Measurements from ENCODE around the gene TRAPPC5. TPM values are rescaled to one million over a fixed set of nuclear protein-coding genes. Genes with fewer than 3 reads are reported as not detected.

TRAPPC5 gene
- total RNA-seq, 8 experiments from 2014 or later, result 54.1 to 192 (median 109) TPM

GRCh38 chr19:7718668-7719067 is 38.0 kb downstream of the TRAPPC5 start:
- 0 to 83% (median 40%) methylated on average over 1 to 3 of the region's 8 CpGs; no CpG with 5 or more reads in 5 of the 10 experiments for WGBS, 10 experiments
- no peak for ATAC-seq (replicated peaks in 6 of 8)
- H3K27ac ChIP-seq, result no peak overlapping the region
- H3K4me3 ChIP-seq, result no peak overlapping the region
- in situ Hi-C loops (cut with MboI; ENCODE audit: low pct_unique_long_range_greater_than_20kb in 2 of 9, low sequenced_read_pairs in 9 of 9, unreplicated experiment in 9 of 9), result no loop called here
- H3K4me1 ChIP-seq (replicated peaks in 1 of 2), result peaks cover 0 to 3% of the 10 kb centered on the region in 2 donors

DNA sequence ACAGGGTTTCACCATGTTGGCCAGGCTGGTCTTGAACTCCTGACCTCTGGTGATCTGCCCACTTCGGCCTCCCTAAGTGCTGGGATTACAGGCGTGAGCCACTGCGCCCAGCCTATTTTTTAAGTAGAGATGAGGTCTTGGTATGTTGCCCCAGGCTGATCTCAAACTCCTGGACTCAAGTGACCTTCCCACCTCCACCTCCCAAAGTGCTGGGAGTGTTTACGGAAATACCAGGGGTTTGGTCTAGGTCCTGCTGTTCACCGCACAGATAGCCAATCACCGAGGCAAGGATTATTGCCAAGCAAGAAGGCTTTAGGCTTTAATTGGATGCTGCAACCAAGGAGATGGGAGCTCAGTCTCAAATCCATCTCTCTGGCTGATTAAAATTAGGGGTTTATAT is 39.7 kb downstream of the TRAPPC5 start:
- H3K4me1 ChIP-seq (replicated peaks in 1 of 2), result peaks cover 0 to 3% of the 10 kb centered on the region in 2 donors

DNA sequence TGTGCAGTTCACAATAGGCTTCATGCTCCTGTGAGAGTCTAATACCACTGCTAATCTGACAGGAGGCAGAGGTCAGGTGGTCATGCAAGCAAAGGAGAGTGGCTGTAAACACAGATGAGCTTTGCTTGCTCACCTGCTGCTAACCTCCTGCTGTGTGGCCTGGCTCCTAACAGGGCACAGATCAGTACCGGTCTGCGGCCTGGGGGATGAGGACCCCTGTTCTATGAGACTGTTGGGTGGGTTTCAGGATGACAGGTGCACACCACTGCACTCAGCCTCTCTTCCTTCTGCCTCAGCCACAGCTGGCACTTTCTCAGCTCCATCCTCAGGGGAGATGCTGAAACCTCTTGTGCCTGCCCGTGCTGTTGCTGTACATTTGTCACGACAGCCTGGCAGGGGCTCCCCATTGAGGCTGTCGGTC is 41.6 kb downstream of the TRAPPC5 start:
- Histone ChIP-seq H3K4me3 (no peak overlapping the region), H3K27ac (no peak overlapping the region), H3K4me1 (replicated peaks in 1 of 2) (peaks cover 0 to 3% of the 10 kb centered on the region in 2 donors)
- ATAC-seq (replicated peaks in 6 of 8), result peak in 1 of 8 experiments; percentile 27
- WGBS, 10 experiments, result 27 to 63% (median 45%) methylated on average over 2 to 4 of the region's 5 CpGs; no CpG with 5 or more reads in 5 of the 10 experiments
- in situ Hi-C loops (cut with MboI; ENCODE audit: low pct_unique_long_range_greater_than_20kb in 2 of 9, low sequenced_read_pairs in 9 of 9, unreplicated experiment in 9 of 9), result no loop called here

More for the DNA sequence above, 39.7 kb downstream of the TRAPPC5 start:
- in situ Hi-C loops (cut with MboI; ENCODE audit: low pct_unique_long_range_greater_than_20kb in 2 of 9, low sequenced_read_pairs in 9 of 9, unreplicated experiment in 9 of 9), result no loop called here
- Histone ChIP-seq H3K27ac (no peak overlapping the region), H3K4me3 (no peak overlapping the region)
- WGBS, 10 experiments, result 29 to 100% (median 80%) methylated on average over 1 to 5 of the region's 6 CpGs; no CpG with 5 or more reads in 3 of the 10 experiments
- ATAC-seq (replicated peaks in 6 of 8), result no peak

GRCh38 chr19:7725791-7726190 is 45.2 kb downstream of the TRAPPC5 start:
- H3K4me3 ChIP-seq, result no peak overlapping the region
- no peak overlapping the region for H3K27ac ChIP-seq
- peaks cover 0 to 3% of the 10 kb centered on the region in 2 donors for H3K4me1 ChIP-seq (replicated peaks in 1 of 2)
- no peak for ATAC-seq (replicated peaks in 6 of 8)
- 0 to 50% (median 13%) methylated on average over 1 to 2 of the region's 2 CpGs; no CpG with 5 or more reads in 1 of the 10 experiments for WGBS, 10 experiments
- in situ Hi-C loops (cut with MboI; ENCODE audit: low pct_unique_long_range_greater_than_20kb in 2 of 9, low sequenced_read_pairs in 9 of 9, unreplicated experiment in 9 of 9), result no loop called here

- Histone ChIP-seq H3K4me1 (replicated peaks in 1 of 2) (no peaks in the 10 kb centered on the region), H3K4me3 (no peak overlapping the region), H3K27ac (no peak overlapping the region)
- in situ Hi-C loops (cut with MboI; ENCODE audit: low pct_unique_long_range_greater_than_20kb in 2 of 9, low sequenced_read_pairs in 9 of 9, unreplicated experiment in 9 of 9), result no loop called here
- WGBS, 10 experiments, result 4 to 100% (median 19%) methylated on average over 1 to 12 of the region's 16 CpGs; no CpG with 5 or more reads in 2 of the 10 experiments
- ATAC-seq (replicated peaks in 6 of 8), result peak in 3 of 8 experiments; percentile 15 to 69 (median 32)
Observed at GRCh38 chr19:7729211-7729610, 48.6 kb downstream of the TRAPPC5 start.

GRCh38 chr19:7729831-7730285 is 49.2 kb downstream of the TRAPPC5 start:
- no peak overlapping the region for H3K27ac ChIP-seq
- 25 to 40% methylated on average over 1 to 4 of the region's 34 CpGs; no CpG with 5 or more reads in 8 of the 10 experiments for WGBS, 10 experiments
- no peak for ATAC-seq (replicated peaks in 6 of 8)
- no peaks in the 10 kb centered on the region for H3K4me1 ChIP-seq (replicated peaks in 1 of 2)
- in situ Hi-C loops (cut with MboI; ENCODE audit: low pct_unique_long_range_greater_than_20kb in 2 of 9, low sequenced_read_pairs in 9 of 9, unreplicated experiment in 9 of 9), result no loop called here
- no peak overlapping the region for H3K4me3 ChIP-seq

GRCh38 chr19:7730286-7731217 is 49.9 kb downstream of the TRAPPC5 start:
- Histone ChIP-seq H3K4me3 (no peak overlapping the region), H3K27ac (no peak overlapping the region), H3K4me1 (replicated peaks in 1 of 2) (no peaks in the 10 kb centered on the region)
- in situ Hi-C loops (cut with MboI; ENCODE audit: low pct_unique_long_range_greater_than_20kb in 2 of 9, low sequenced_read_pairs in 9 of 9, unreplicated experiment in 9 of 9), result no loop called here
- no peak for ATAC-seq (replicated peaks in 6 of 8)
- WGBS, 10 experiments, result 2% methylated on average over 12 of the region's 78 CpGs; no CpG with 5 or more reads in 9 of the 10 experiments

GRCh38 chr19:7731218-7731595 is 50.6 kb downstream of the TRAPPC5 start:
- H3K27ac ChIP-seq, result no peak overlapping the region
- in situ Hi-C loops (cut with MboI; ENCODE audit: low pct_unique_long_range_greater_than_20kb in 2 of 9, low sequenced_read_pairs in 9 of 9, unreplicated experiment in 9 of 9), result no loop called here
- no peak for ATAC-seq (replicated peaks in 6 of 8)
- no peaks in the 10 kb centered on the region for H3K4me1 ChIP-seq (replicated peaks in 1 of 2)
- H3K4me3 ChIP-seq, result no peak overlapping the region
- 16 to 80% (median 58%) methylated on average over 1 to 16 of the region's 39 CpGs; no CpG with 5 or more reads in 6 of the 10 experiments for WGBS, 10 experiments

GRCh38 chr19:7731615-7732014 is 51.0 kb downstream of the TRAPPC5 start:
- no peak for ATAC-seq (replicated peaks in 6 of 8)
- in situ Hi-C loops (cut with MboI; ENCODE audit: low pct_unique_long_range_greater_than_20kb in 2 of 9, low sequenced_read_pairs in 9 of 9, unreplicated experiment in 9 of 9), result no loop called here
- 20 to 100% (median 69%) methylated on average over 1 of the region's 5 CpGs; no CpG with 5 or more reads in 4 of the 10 experiments for WGBS, 10 experiments
- no peak overlapping the region for H3K4me3 ChIP-seq
- no peaks in the 10 kb centered on the region for H3K4me1 ChIP-seq (replicated peaks in 1 of 2)
- no peak overlapping the region for H3K27ac ChIP-seq

DNA sequence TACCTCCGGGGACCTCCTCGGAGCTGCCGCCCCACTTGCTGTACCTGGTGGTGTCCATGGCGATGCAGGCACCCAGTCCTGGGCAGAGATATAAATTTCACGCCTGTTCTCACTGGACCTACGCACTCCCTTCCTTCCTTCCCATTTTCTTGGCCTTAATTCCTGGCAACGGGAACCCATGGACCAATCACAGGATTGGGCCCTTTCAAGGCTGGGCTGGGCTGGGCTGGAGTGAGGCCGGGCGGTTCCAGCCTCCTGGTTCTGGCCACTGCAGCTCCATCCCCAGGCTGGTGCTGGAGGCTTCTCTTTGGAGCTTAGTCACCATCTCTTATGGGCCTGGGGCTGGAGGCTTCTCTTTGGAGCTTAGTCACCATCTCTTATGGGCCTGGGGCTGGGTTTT is 51.4 kb downstream of the TRAPPC5 start, which contains the start of gene CLEC4G:
TSS of gene CLEC4G (minus strand) at position 66 of the 400 bp plus-strand sequence. CDS start at position 58, 8 bp downstream.
- H3K27ac ChIP-seq, result no peak within 1 kb of the TSS
- no peak within 1 kb of the TSS for H3K4me3 ChIP-seq
- in situ Hi-C loops (cut with MboI; ENCODE audit: low pct_unique_long_range_greater_than_20kb in 2 of 9, low sequenced_read_pairs in 9 of 9, unreplicated experiment in 9 of 9), result no loop called here
- WGBS, 10 experiments, result 0 to 8% (median 0%) methylated on average over 1 to 3 of the region's 9 CpGs; no CpG with 5 or more reads in 7 of the 10 experiments
- no peak for ATAC-seq (replicated peaks in 6 of 8)
- H3K4me1 ChIP-seq (replicated peaks in 1 of 2), result no peaks in the 10 kb centered on the region

GRCh38 chr19:7733376-7733775 is 52.7 kb downstream of the TRAPPC5 start:
- Histone ChIP-seq H3K4me3 (no peak overlapping the region), H3K4me1 (replicated peaks in 1 of 2) (no peaks in the 10 kb centered on the region), H3K27ac (no peak overlapping the region)
- 7 to 87% (median 66%) methylated on average over 1 to 6 of the region's 6 CpGs; no CpG with 5 or more reads in 2 of the 10 experiments for WGBS, 10 experiments
- in situ Hi-C loops (cut with MboI; ENCODE audit: low pct_unique_long_range_greater_than_20kb in 2 of 9, low sequenced_read_pairs in 9 of 9, unreplicated experiment in 9 of 9), result no loop called here
- no peak for ATAC-seq (replicated peaks in 6 of 8)

DNA sequence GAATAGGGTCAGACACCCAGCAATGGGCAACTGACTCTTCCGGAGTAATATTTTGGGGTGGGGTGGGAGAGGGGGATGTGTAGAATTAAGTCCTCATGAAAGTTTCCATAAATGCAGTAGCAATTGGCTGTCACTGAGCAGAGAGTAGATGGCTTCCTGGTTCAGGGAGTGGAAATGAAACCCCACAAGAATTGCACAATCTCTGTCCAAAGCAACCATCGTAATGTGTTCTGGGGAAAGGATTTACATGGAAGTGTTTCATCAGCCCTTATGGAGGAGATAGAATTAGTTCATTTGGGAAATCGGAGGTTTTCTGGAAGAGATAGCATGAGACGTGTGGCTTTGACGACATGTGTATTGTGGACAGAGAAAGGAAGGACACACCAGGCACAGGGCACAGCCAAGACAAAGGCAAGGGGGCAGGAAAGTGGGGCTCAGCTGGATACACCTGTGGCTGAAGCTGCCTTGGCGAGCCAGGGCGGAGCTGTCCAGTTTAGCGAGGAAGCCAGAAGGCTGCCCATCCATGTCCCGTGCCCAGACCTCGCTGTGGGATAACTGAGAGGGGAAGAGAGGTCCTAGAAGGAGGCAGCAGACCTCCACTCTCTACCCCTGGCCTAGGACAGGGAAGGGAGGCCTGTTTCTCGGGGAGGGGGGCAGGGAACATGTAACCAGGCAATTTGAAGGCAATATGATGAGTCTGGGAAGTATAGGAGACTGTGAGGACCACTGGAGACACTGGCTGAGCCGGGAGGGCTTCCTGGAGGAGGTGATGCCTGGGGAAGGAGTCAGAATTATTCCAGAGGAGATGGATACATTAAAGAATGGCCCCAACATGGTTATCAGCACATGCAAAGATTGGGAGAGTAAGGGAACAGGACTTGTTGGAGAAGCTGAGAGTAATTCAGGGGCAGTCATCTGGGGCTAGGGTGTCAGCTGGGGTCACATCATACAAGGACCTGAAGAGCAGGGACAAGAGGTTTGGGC is 53.9 kb downstream of the TRAPPC5 start:
- WGBS, 10 experiments, result 0 to 55% (median 26%) methylated on average over 1 to 6 of the region's 12 CpGs; no CpG with 5 or more reads in 4 of the 10 experiments
- no peak overlapping the region for H3K4me3 ChIP-seq
- ATAC-seq (replicated peaks in 6 of 8), result peak in 2 of 8 experiments; percentile 45 to 58
- no peak overlapping the region for H3K27ac ChIP-seq
- no peaks in the 10 kb centered on the region for H3K4me1 ChIP-seq (replicated peaks in 1 of 2)
- in situ Hi-C loops (cut with MboI; ENCODE audit: low pct_unique_long_range_greater_than_20kb in 2 of 9, low sequenced_read_pairs in 9 of 9, unreplicated experiment in 9 of 9), result no loop called here
